WERI-Rb-1 (cell line): ENCODE results near the gene NPTX1.

Experiments used
- DNase-seq: peaks from one replicate; pipeline ENCODE4 v3.0.0-alpha.2; 2020
- H3K27ac ChIP-seq: fragments of 250-450 bp; sonication (Bioruptor Pico); 2 replicates; pipeline ENCODE4 v1.5.1; 2020; ENCODE audit warnings: mild to moderate bottlenecking, moderate library complexity
- H3K27me3 ChIP-seq: fragments of 250-450 bp; sonication (Bioruptor Pico); 2 replicates; pipeline ENCODE4 v1.5.1; 2021; ENCODE audit warnings: mild to moderate bottlenecking, low read depth, moderate library complexity; ENCODE audit not compliant: insufficient read depth, severe bottlenecking
- H3K36me3 ChIP-seq: fragments of 250-450 bp; sonication (Bioruptor Pico); 2 replicates; pipeline ENCODE4 v1.5.1; 2020; ENCODE audit warnings: mild to moderate bottlenecking, moderate library complexity
- H3K4me3 ChIP-seq: 2 replicates; pipeline ENCODE4 v1.5.1; 2011; ENCODE audit warnings: low read depth, mild to moderate bottlenecking, control low read depth, low read length
- H3K9me3 ChIP-seq: fragments of 250-450 bp; sonication (Bioruptor Pico); 2 replicates; pipeline ENCODE4 v1.5.1; 2021; ENCODE audit warnings: mild to moderate bottlenecking, moderate library complexity; ENCODE audit not compliant: severe bottlenecking
- CTCF ChIP-seq: IDR thresholded peaks from 2 replicates; pipeline ENCODE4 v1.5.1; 2011; ENCODE audit warnings: low read depth, mild to moderate bottlenecking, control low read depth, inconsistent platforms, low read length

NPTX1 gene

GRCh38 chr17:80498242-80498919 lies 22.0 kb upstream of the NPTX1 start:
- Histone ChIP-seq H3K27ac (no peak overlapping the region), H3K27me3 (no peaks in the 10 kb centered on the region), H3K4me3 (no peak overlapping the region), H3K9me3 (no peaks in the 10 kb centered on the region), H3K36me3 (no peaks in the 10 kb centered on the region)
- DNase-seq, result no peak
- TF ChIP-seq CTCF, result 0 out of 2 replicates have a peak, but pooled peaks have one; percentile 5

GRCh38 chr17:80497726-80498241 lies 21.4 kb upstream of the NPTX1 start:
- no peak overlapping the region for H3K27ac ChIP-seq
- no peak for DNase-seq
- H3K9me3 ChIP-seq, result no peaks in the 10 kb centered on the region
- no peaks in the 10 kb centered on the region for H3K36me3 ChIP-seq
- TF ChIP-seq CTCF, result no peak
- H3K4me3 ChIP-seq, result no peak overlapping the region
- no peaks in the 10 kb centered on the region for H3K27me3 ChIP-seq

- Histone ChIP-seq H3K27me3 (no peaks in the 10 kb centered on the region), H3K27ac (no peak overlapping the region), H3K36me3 (no peaks in the 10 kb centered on the region), H3K4me3 (no peak overlapping the region), H3K9me3 (no peaks in the 10 kb centered on the region)
- no peak for DNase-seq
- no peak for TF ChIP-seq CTCF
These were observed 18.1 kb upstream of the NPTX1 start for GRCh38 chr17:80494547-80494946.

GRCh38 chr17:80492343-80493136 lies 16.1 kb upstream of the NPTX1 start:
- DNase-seq, result peak; percentile 60
- TF ChIP-seq CTCF, result no peak
- Histone ChIP-seq H3K9me3 (no peaks in the 10 kb centered on the region), H3K36me3 (no peaks in the 10 kb centered on the region), H3K27ac (peak overlapping the region; percentile 85), H3K27me3 (no peaks in the 10 kb centered on the region), H3K4me3 (peak overlapping the region; percentile 32)

GRCh38 chr17:80491478-80492342 lies 15.3 kb upstream of the NPTX1 start:
- H3K9me3 ChIP-seq, result no peaks in the 10 kb centered on the region
- H3K27ac ChIP-seq, result no peak overlapping the region
- H3K27me3 ChIP-seq, result no peaks in the 10 kb centered on the region
- no peaks in the 10 kb centered on the region for H3K36me3 ChIP-seq
- no peak overlapping the region for H3K4me3 ChIP-seq
- no peak for TF ChIP-seq CTCF
- DNase-seq, result no peak
